ENCODE results near the gene HSD17B3. TPM values are rescaled to one million over a fixed set of nuclear protein-coding genes. Genes with fewer than 3 reads are reported as not detected.

HSD17B3 gene
- total and polyA plus RNA-seq, 2 donors (not counting 3 experiments of a cell fraction or from before 2014, with no cell fraction given), result 0.46 TPM; not detected in 1

GRCh38 chr9:96201140-96201539 lies 100.8 kb downstream of the HSD17B3 start:
- H3K9ac ChIP-seq (replicated peaks; ENCODE audit: extremely low read depth, insufficient read depth, low read length), result no peak overlapping the region
- POLR2A ChIA-PET, result no interaction called here
- BruUV-seq (replicated peaks), result no TSS peak
- H3K79me2 ChIP-seq (ENCODE audit: control insufficient read depth, insufficient read depth, low read length), result no peaks in the 10 kb centered on the region
- CTCF ChIA-PET, result interaction anchor here (0.7 to 1.2 kb wide), 2 partner anchors 31 to 122 kb away, joined by 3 to 4 read pairs; no protein-coding TSS in a partner anchor
- no peaks in the 10 kb centered on the region for H4K20me1 ChIP-seq (replicated peaks; ENCODE audit: control insufficient read depth, extremely low read depth, insufficient read depth, low read length)
- dilution Hi-C loops (cut with MboI; ENCODE audit: extremely low pct_ligation_motif_present, low sequenced_read_pairs) (no loop called here), intact Hi-C loops (cut with micrococcal nuclease) (no loop called here)
- H3K27ac ChIP-seq (ENCODE audit: insufficient read depth, low read depth, low read length), result no peak overlapping the region
- no peak for DNase-seq (ENCODE audit: low read depth, low spot score)
- no peak for TF ChIP-seq MAX (IDR thresholded peaks at IDR 0.05; ENCODE audit: insufficient read depth, insufficient read length)
- TF ChIP-seq POLR2A (IDR thresholded peaks at IDR 0.05; ENCODE audit: low read depth, low read length), result no peak
- no peak for TF ChIP-seq FOS (IDR thresholded peaks at IDR 0.05; ENCODE audit: borderline replicate concordance, insufficient read depth, low read length)
- TF ChIP-seq GATA2 (IDR thresholded peaks at IDR 0.05; ENCODE audit: insufficient read depth, insufficient read length, low read depth, low read length), result no peak
- TF ChIP-seq CTCF (IDR thresholded peaks at IDR 0.05; ENCODE audit: extremely low read depth in 1 of 2, insufficient read depth in 1 of 2, low read depth in 1 of 2, low read length in 2 of 2), result no peak
- TF ChIP-seq POLR2AphosphoS5 (IDR thresholded peaks at IDR 0.05; ENCODE audit: insufficient read depth, low read depth, low read length), result no peak
- no peak for TF ChIP-seq EZH2 (IDR thresholded peaks at IDR 0.05; ENCODE audit: borderline replicate concordance, low read depth, low read length, severe bottlenecking)
- no peak for TF ChIP-seq MYC (IDR thresholded peaks at IDR 0.05; ENCODE audit: low read depth, low read length)
- TF ChIP-seq JUN (IDR thresholded peaks at IDR 0.05; ENCODE audit: borderline replicate concordance, insufficient read depth, insufficient read length, low read depth), result no peak
- H3K9me1 ChIP-seq (replicated peaks; ENCODE audit: control insufficient read depth, extremely low read depth, insufficient read depth, low read length), result no peaks in the 10 kb centered on the region
- H3K4me3 ChIP-seq (replicated peaks in 1 of 3; ENCODE audit: insufficient read depth in 1 of 3, low read depth in 1 of 3, low read length in 3 of 3), result no peak overlapping the region
- peaks cover 0 to 3% of the 10 kb centered on the region in 2 experiments for H3K27me3 ChIP-seq (ENCODE audit: control insufficient read depth in 2 of 2, insufficient read depth in 2 of 2, low read length in 2 of 2)
- H3K9me3 ChIP-seq (replicated peaks; ENCODE audit: control insufficient read depth, insufficient read depth, low read length), result no peaks in the 10 kb centered on the region
- H3K36me3 ChIP-seq (ENCODE audit: control insufficient read depth in 2 of 2, extremely low read depth in 1 of 2, insufficient read depth in 2 of 2, low read length in 2 of 2), result no peaks in the 10 kb centered on the region
- FAIRE-seq, result no peak
- H3K4me2 ChIP-seq (ENCODE audit: insufficient read depth, low read length), result no peak overlapping the region
- H2AFZ ChIP-seq (ENCODE audit: low read depth, low read length), result no peak overlapping the region
- no peaks in the 10 kb centered on the region for H3K4me1 ChIP-seq (ENCODE audit: control insufficient read depth, extremely low read depth, insufficient read depth, low read length)

Measured in endothelial cell of umbilical vein (primary cell).